Smooth muscle cell (in vitro differentiated cells): ENCODE results near the gene MAN2A2. TPM values are rescaled to one million over a fixed set of nuclear protein-coding genes. Genes with fewer than 3 reads are reported as not detected.
A peak's percentile ranks its signal among the peaks of the same experiment; 100 is the strongest.

Experiments used
- DNase-seq: peaks from one replicate; lab custom pipeline; 2025; ENCODE audit not compliant: unreplicated experiment; lab: John Stamatoyannopoulos, UW
- H2AFZ ChIP-seq: fragments of 200-600 bp; sonication (generic); 2 replicates; pipeline ENCODE4 v1.6.0; 2016; ENCODE audit warnings: antibody characterized with exemption, low read depth, mild to moderate bottlenecking
- H3F3A ChIP-seq: fragments of 200-600 bp; sonication (generic); 2 replicates; pipeline ENCODE4 v1.6.0; 2017; ENCODE audit warnings: antibody characterized with exemption, low read depth
- H3K27ac ChIP-seq: fragments of 200-600 bp; sonication (generic); 2 replicates; pipeline ENCODE4 v1.5.1; 2016; ENCODE audit warnings: low read depth, mild to moderate bottlenecking
- H3K27me3 ChIP-seq: fragments of 200-600 bp; sonication (generic); 2 replicates; pipeline ENCODE4 v1.6.1; 2016; ENCODE audit warnings: low read depth, mild to moderate bottlenecking
- H3K36me3 ChIP-seq: fragments of 200-600 bp; sonication (generic); 2 replicates; pipeline ENCODE4 v1.5.1; 2016; ENCODE audit warnings: low read depth
- H3K4me1 ChIP-seq: fragments of 200-600 bp; sonication (generic); 2 replicates; pipeline ENCODE4 v1.5.1; 2016; ENCODE audit warnings: low read depth
- H3K4me2 ChIP-seq: fragments of 200-600 bp; sonication (generic); 2 replicates; pipeline ENCODE4 v1.6.0; 2016; ENCODE audit warnings: mild to moderate bottlenecking
- H3K4me3 ChIP-seq: fragments of 200-600 bp; sonication (generic); 2 replicates; pipeline ENCODE4 v1.5.1; 2016; ENCODE audit warnings: mild to moderate bottlenecking
- H3K79me2 ChIP-seq: fragments of 200-600 bp; sonication (generic); 2 replicates; pipeline ENCODE4 v1.6.0; 2016; ENCODE audit warnings: low read depth, mild to moderate bottlenecking
- H3K9ac ChIP-seq: fragments of 200-600 bp; sonication (generic); 2 replicates; pipeline ENCODE4 v1.6.0; 2016; ENCODE audit warnings: low read depth
- H3K9me3 ChIP-seq: fragments of 200-600 bp; sonication (generic); replicated peaks from 2 replicates; pipeline ENCODE4 v1.5.1; 2016; ENCODE audit warnings: low read depth
- H4K20me1 ChIP-seq: fragments of 200-600 bp; sonication (generic); 2 replicates; pipeline ENCODE4 v1.6.0; 2016; ENCODE audit warnings: low read depth
- CTCF ChIP-seq: fragments of 200-600 bp; sonication (generic); IDR thresholded peaks from 2 replicates; pipeline ENCODE4 v1.5.1; 2017; ENCODE audit warnings: borderline replicate concordance, mild to moderate bottlenecking, antibody characterized with exemption; ENCODE audit not compliant: insufficient read depth, poor library complexity, severe bottlenecking
- WGBS: methylation state at CpG from one replicate; pipeline ENCODE4 v1.1.7; 2016; ENCODE audit warnings: low lambda C conversion rate; 5-methylcytosine and 5-hydroxymethylcytosine counted together
- polyA plus RNA-seq: library from polyadenylated mRNA; unstranded; fragments of >200 nt; fragmentation: Nextera tagmentation; extraction: Ambion mirVana; gene quantifications from 2 replicates; pipeline ENCODE4 v1.2.1, GENCODE V29; 2016
- total RNA-seq: library from RNA; depleted of rRNA; stranded (reverse); fragments of >200 nt; gene quantifications from 2 replicates; pipeline ENCODE4 v1.2.3, GENCODE V29; 2014

Gene MAN2A2
- total and polyA plus RNA-seq, 2 experiments from 2014 or later, result 9.7 to 11.0 TPM

GRCh38 chr15:90934949-90935751 is 32.0 kb downstream of the MAN2A2 start, which contains the start of gene UNC45A:
Gene UNC45A (plus strand): TSS chr15:90935285. CDS start chr15:90935325, 40 bp downstream.
- TF ChIP-seq CTCF, result no peak
- peak within 1 kb of the TSS; percentile 39 for H3K27ac ChIP-seq
- peak; percentile 85 for DNase-seq
- peak within 1 kb of the TSS; percentile 97 for H3K4me2 ChIP-seq
- H3K27me3 ChIP-seq, result no peaks in the 10 kb centered on the region
- H3K9ac ChIP-seq, result peak within 1 kb of the TSS; percentile 80
- peaks cover 6% of the 10 kb centered on the region for H3K4me1 ChIP-seq
- peaks cover 5% of the 10 kb centered on the region for H4K20me1 ChIP-seq
- peak within 1 kb of the TSS; percentile 95 for H2AFZ ChIP-seq
- peak within 1 kb of the TSS; percentile 82 for H3K4me3 ChIP-seq
- peaks cover 4% of the 10 kb centered on the region for H3F3A ChIP-seq
- no peaks in the 10 kb centered on the region for H3K36me3 ChIP-seq
- WGBS, result 3% methylated on average over 21 of the region's 65 CpGs
- H3K9me3 ChIP-seq, result no peaks in the 10 kb centered on the region
- peaks cover 12% of the 10 kb centered on the region for H3K79me2 ChIP-seq

GRCh38 chr15:90936823-90937222 is 33.7 kb downstream of the MAN2A2 start:
- Histone ChIP-seq H3K27ac (no peak overlapping the region), H3K27me3 (no peaks in the 10 kb centered on the region), H3K79me2 (peaks cover 12% of the 10 kb centered on the region), H3K4me1 (peaks cover 6% of the 10 kb centered on the region), H3K4me3 (no peak overlapping the region), H3K36me3 (peaks cover 5% of the 10 kb centered on the region), H2AFZ (no peak overlapping the region), H3F3A (peaks cover under 1% of the 10 kb centered on the region), H3K4me2 (peak overlapping the region; percentile 97), H4K20me1 (peaks cover 5% of the 10 kb centered on the region), H3K9ac (no peak overlapping the region), H3K9me3 (no peaks in the 10 kb centered on the region)
- TF ChIP-seq CTCF, result no peak
- DNase-seq, result no peak
- WGBS, result 94% methylated on average over 1 of the region's 1 CpG

- no peaks in the 10 kb centered on the region for H3K27me3 ChIP-seq
- peaks cover 12% of the 10 kb centered on the region for H3K79me2 ChIP-seq
- no peak for TF ChIP-seq CTCF
- H4K20me1 ChIP-seq, result peaks cover 5% of the 10 kb centered on the region
- DNase-seq, result no peak
- H3F3A ChIP-seq, result no peaks in the 10 kb centered on the region
- no peaks in the 10 kb centered on the region for H3K9me3 ChIP-seq
- peaks cover 6% of the 10 kb centered on the region for H3K4me1 ChIP-seq
- H3K27ac ChIP-seq, result no peak overlapping the region
- H2AFZ ChIP-seq, result no peak overlapping the region
- H3K4me2 ChIP-seq, result no peak overlapping the region
- H3K4me3 ChIP-seq, result no peak overlapping the region
- peaks cover 5% of the 10 kb centered on the region for H3K36me3 ChIP-seq
- WGBS, result 96% methylated on average over 5 of the region's 5 CpGs
- no peak overlapping the region for H3K9ac ChIP-seq
Measured at GRCh38 chr15:90938261-90938660, 35.2 kb downstream of the MAN2A2 start.
